ENCODE results near the gene LRRC52.
A peak's percentile ranks its signal among the peaks of the same experiment; 100 is the strongest.
"Not testable (repeated sequence)": the region's sequence is repeated elsewhere in the genome, so short reads cannot be mapped to it uniquely, and the experiment has no call there.

The LRRC52 gene

GRCh38 chr1:165563551-165563950 is 19.8 kb downstream of the LRRC52 start:
- ATAC-seq (no peak), DNase-seq (no peak)
- Mint-ChIP-seq H3K27ac (no peak overlapping the region), H3K4me1 (no peaks in the 10 kb centered on the region), H3K4me3 (no peak overlapping the region), H3K27me3 (peaks cover 40% of the 10 kb centered on the region), H3K9me3 (no peaks in the 10 kb centered on the region)

GRCh38 chr1:165564561-165564960 is 20.8 kb downstream of the LRRC52 start:
- Mint-ChIP-seq H3K4me3 (no peak overlapping the region), H3K4me1 (no peaks in the 10 kb centered on the region), H3K9me3 (no peaks in the 10 kb centered on the region), H3K27ac (no peak overlapping the region), H3K27me3 (peaks cover 40% of the 10 kb centered on the region)
- DNase-seq (no peak), ATAC-seq (no peak)

GRCh38 chr1:165565751-165566490 is 22.1 kb downstream of the LRRC52 start:
- no peak for ATAC-seq
- Mint-ChIP-seq H3K4me3 (no peak overlapping the region), H3K27me3 (peaks cover 37% of the 10 kb centered on the region), H3K9me3 (no peaks in the 10 kb centered on the region), H3K4me1 (no peaks in the 10 kb centered on the region), H3K27ac (no peak overlapping the region)
- no peak for DNase-seq

- DNase-seq: no peak
- Mint-ChIP-seq H3K4me1 (no peaks in the 10 kb centered on the region), H3K9me3 (no peaks in the 10 kb centered on the region), H3K27me3 (peaks cover 24% of the 10 kb centered on the region), H3K4me3 (no peak overlapping the region), H3K27ac (no peak overlapping the region)
- ATAC-seq: no peak
Observed at GRCh38 chr1:165570078-165570477, 26.3 kb downstream of the LRRC52 start.

GRCh38 chr1:165573787-165574186 is 30.0 kb downstream of the LRRC52 start:
- Mint-ChIP-seq H3K9me3 (no peaks in the 10 kb centered on the region), H3K4me1 (no peaks in the 10 kb centered on the region), H3K4me3 (no peak overlapping the region), H3K27me3 (peaks cover 12% of the 10 kb centered on the region), H3K27ac (no peak overlapping the region)
- ATAC-seq (no peak), DNase-seq (no peak)

- Mint-ChIP-seq H3K27me3 (peaks cover 12% of the 10 kb centered on the region), H3K4me3 (no peak overlapping the region), H3K27ac (no peak overlapping the region), H3K9me3 (no peaks in the 10 kb centered on the region), H3K4me1 (no peaks in the 10 kb centered on the region)
- DNase-seq (no peak), ATAC-seq (no peak)
Observed at GRCh38 chr1:165574295-165574694, 30.5 kb downstream of the LRRC52 start.

GRCh38 chr1:165575468-165576099 is 31.8 kb downstream of the LRRC52 start:
- Mint-ChIP-seq H3K27me3 (peaks cover 9% of the 10 kb centered on the region), H3K27ac (no peak overlapping the region)

GRCh38 chr1:165576536-165576935 is 32.7 kb downstream of the LRRC52 start:
- H3K4me1 Mint-ChIP-seq: no peaks in the 10 kb centered on the region
- H3K27me3 Mint-ChIP-seq: peaks cover 6% of the 10 kb centered on the region
- no peak overlapping the region for H3K4me3 Mint-ChIP-seq
- ATAC-seq: no peak
- no peak overlapping the region for H3K27ac Mint-ChIP-seq
- no peaks in the 10 kb centered on the region for H3K9me3 Mint-ChIP-seq
- no peak for DNase-seq

More at GRCh38 chr1:165575468-165576099, 31.8 kb downstream of the LRRC52 start:
- Mint-ChIP-seq H3K4me1 (no peaks in the 10 kb centered on the region), H3K9me3 (no peaks in the 10 kb centered on the region), H3K4me3 (no peak overlapping the region)
- ATAC-seq (no peak), DNase-seq (no peak)

- H3K9me3 Mint-ChIP-seq: no peaks in the 10 kb centered on the region
- H3K4me3 Mint-ChIP-seq: no peak overlapping the region
- ATAC-seq (no peak), DNase-seq (no peak)
- no peaks in the 10 kb centered on the region for H3K4me1 Mint-ChIP-seq
- H3K27me3 Mint-ChIP-seq: peaks cover 6% of the 10 kb centered on the region
- H3K27ac Mint-ChIP-seq: peak overlapping the region in 1 of 2 donors; percentile 35
Observed at GRCh38 chr1:165577707-165578106, 33.9 kb downstream of the LRRC52 start.

- ATAC-seq: no peak
- Mint-ChIP-seq H3K4me3 (no peak overlapping the region), H3K4me1 (no peaks in the 10 kb centered on the region), H3K27me3 (peaks cover 12% of the 10 kb centered on the region), H3K27ac (no peak overlapping the region), H3K9me3 (no peaks in the 10 kb centered on the region)
- no peak for DNase-seq
Observed at GRCh38 chr1:165580931-165581871, 37.4 kb downstream of the LRRC52 start.

GRCh38 chr1:165581926-165582325 is 38.1 kb downstream of the LRRC52 start:
- H3K4me3 Mint-ChIP-seq: no peak overlapping the region
- no peak for ATAC-seq
- no peaks in the 10 kb centered on the region for H3K4me1 Mint-ChIP-seq
- H3K27me3 Mint-ChIP-seq: peaks cover 17% of the 10 kb centered on the region
- H3K27ac Mint-ChIP-seq: no peak overlapping the region
- no peaks in the 10 kb centered on the region for H3K9me3 Mint-ChIP-seq
- no peak for DNase-seq

GRCh38 chr1:165586398-165586797 is 42.6 kb downstream of the LRRC52 start:
- DNase-seq: no peak
- H3K27ac Mint-ChIP-seq: peak overlapping the region in 1 of 2 donors; percentile 84
- H3K27me3 Mint-ChIP-seq: peaks cover 46% of the 10 kb centered on the region
- H3K4me3 Mint-ChIP-seq: no peak overlapping the region
- no peaks in the 10 kb centered on the region for H3K4me1 Mint-ChIP-seq
- ATAC-seq: no peak
- no peaks in the 10 kb centered on the region for H3K9me3 Mint-ChIP-seq

GRCh38 chr1:165591391-165591790 is 47.6 kb downstream of the LRRC52 start:
- H3K4me3 Mint-ChIP-seq, DNase-seq, ATAC-seq, H3K27ac Mint-ChIP-seq, H3K4me1 Mint-ChIP-seq, H3K9me3 Mint-ChIP-seq: not testable (repeated sequence)
- H3K27me3 Mint-ChIP-seq: peaks cover 66% of the 10 kb centered on the region

- Mint-ChIP-seq H3K9me3 (no peaks in the 10 kb centered on the region), H3K4me1 (peaks cover 22% of the 10 kb centered on the region), H3K27me3 (peaks cover 67% of the 10 kb centered on the region), H3K4me3 (no peak overlapping the region), H3K27ac (no peak overlapping the region)
- ATAC-seq (peak; percentile 52), DNase-seq (peak; percentile 64 to 67)
Observed at GRCh38 chr1:165592945-165593823, 49.4 kb downstream of the LRRC52 start.

Measured in stimulated activated naive CD8-positive, alpha-beta T cell treated with anti-CD3 and anti-CD28 coated beads, Interleukin-15, amount 100 ng/mL, for 72 hours (primary cell).